A549 (cell line): Measurements from ENCODE around the gene PDZD4. TPM values are rescaled to one million over a fixed set of nuclear protein-coding genes. Genes with fewer than 3 reads are reported as not detected.

ENCODE experiments used
- ATAC-seq, 2 experiments: fragments of 200-7000 bp in 1 of 2; fragments of >200 bp in 1 of 2; cut with Nextera tagmentation in 1 of 2; cut with Tn5 transposase in 1 of 2; 3 replicates each; pipeline versions ENCODE4 v1.8.0 to v1.9.1; 2018 to 2020; ENCODE audit warnings: mild to moderate bottlenecking in 1 of 2, moderate library complexity in 1 of 2
- CTCF ChIA-PET: fragments of 300-600 bp; sonication (Branson Sonifier 250); formaldehyde crosslinking; extraction: SDS; loops from one replicate; lab custom pipeline; 2021; ENCODE audit warnings: antibody characterized with exemption, inconsistent platforms; lab: Yijun Ruan, JAX
- POLR2A ChIA-PET: fragments of 350-600 bp; formaldehyde crosslinking; extraction: SDS; loops from one replicate; lab custom pipeline; 2021; ENCODE audit warnings: antibody characterized with exemption, inconsistent platforms; lab: Yijun Ruan, JAX
- DNase-seq, 2 experiments: peaks; one replicate each; pipeline versions ENCODE4 v3.0.0 to v3.0.0-alpha.2; 2011 to 2016; ENCODE audit warnings: low read depth in 1 of 2, low spot score in 1 of 2
- FAIRE-seq: peaks from 2 replicates; lab custom pipeline; 2011; peaks lifted over from hg19 to GRCh38; lab: Jason Lieb, UNC
- H3K27ac ChIP-seq, 2 experiments: fragments of >200 bp; sonication (Bioruptor Twin); formaldehyde crosslinking; 3 replicates each; pipeline ENCODE4 v1.5.1; 2016 to 2017
- H3K4me1 ChIP-seq: fragments of >200 bp; sonication (Bioruptor Twin); formaldehyde crosslinking; 3 replicates; pipeline ENCODE4 v1.6.1; 2016
- H3K4me2 ChIP-seq: fragments of >200 bp; sonication (Bioruptor Twin); formaldehyde crosslinking; 3 replicates; pipeline ENCODE4 v1.6.1; 2016
- H3K4me3 ChIP-seq: fragments of >200 bp; sonication (Bioruptor Twin); formaldehyde crosslinking; 3 replicates; pipeline ENCODE4 v1.5.1; 2016
- H3K9me3 ChIP-seq: fragments of >200 bp; sonication (Bioruptor Twin); formaldehyde crosslinking; 3 replicates; pipeline ENCODE4 v1.6.1; 2016
- BHLHE40 ChIP-seq: IDR thresholded peaks from 2 replicates; pipeline ENCODE4 v1.6.1; 2012; ENCODE audit warnings: low read depth, low read length, inconsistent platforms
- CEBPB ChIP-seq, 2 experiments: fragments of >200 bp in 1 of 2; sonication (Bioruptor Twin) in 1 of 2; formaldehyde crosslinking in 1 of 2; IDR thresholded peaks; 2 replicates each; pipeline ENCODE4 v1.6.1; 2012 to 2016
- EHMT2 ChIP-seq: fragments of 200-600 bp; sonication (generic); IDR thresholded peaks from 2 replicates; pipeline ENCODE4 v1.6.1; 2016; ENCODE audit warnings: antibody characterized with exemption, low read depth, mild to moderate bottlenecking, moderate library complexity
- ESRRA ChIP-seq: fragments of 150-350 bp; IDR thresholded peaks from 2 replicates; pipeline ENCODE4 v1.6.1; 2014; ENCODE audit warnings: mild to moderate bottlenecking, low read length, borderline replicate concordance
- HEYL ChIP-seq: fragments of 250-450 bp; sonication (Bioruptor Pico); IDR thresholded peaks from 2 replicates; pipeline ENCODE4 v1.8.0; 2021; ENCODE audit warnings: mild to moderate bottlenecking, moderate library complexity
- HOXB5 ChIP-seq: fragments of 250-450 bp; sonication (Bioruptor Pico); IDR thresholded peaks from 2 replicates; pipeline ENCODE4 v1.5.0; 2020; ENCODE audit warnings: mild to moderate bottlenecking, moderate library complexity
- KDM1A ChIP-seq: fragments of 200-600 bp; sonication (generic); IDR thresholded peaks from 2 replicates; pipeline ENCODE4 v1.6.1; 2016; ENCODE audit warnings: low read depth, mild to moderate bottlenecking
- KDM5A ChIP-seq: fragments of 200-600 bp; sonication (generic); IDR thresholded peaks from 2 replicates; pipeline ENCODE4 v1.6.1; 2016; ENCODE audit warnings: antibody characterized with exemption, mild to moderate bottlenecking
- MAFK ChIP-seq: fragments of 450-650 bp; IDR thresholded peaks from 2 replicates; pipeline ENCODE4 v1.6.1; 2014; ENCODE audit not compliant: partially characterized antibody
- MAZ ChIP-seq: fragments of 150-350 bp; IDR thresholded peaks from 2 replicates; pipeline ENCODE4 v1.6.1; 2014; ENCODE audit warnings: antibody characterized with exemption, low read depth, low read length, borderline replicate concordance
- NFE2L2 ChIP-seq: fragments of 150-350 bp; conservative IDR thresholded peaks from 2 replicates; pipeline ENCODE4 v1.6.1; 2014; ENCODE audit warnings: low read length
- PHF8 ChIP-seq: fragments of 200-600 bp; sonication (generic); IDR thresholded peaks from 2 replicates; pipeline ENCODE4 v1.6.1; 2016; ENCODE audit warnings: low read depth, mild to moderate bottlenecking, antibody characterized with exemption, moderate library complexity, borderline replicate concordance
- RFX5 ChIP-seq: fragments of 450-650 bp; IDR thresholded peaks from 2 replicates; pipeline ENCODE4 v1.7.1; 2014; ENCODE audit warnings: antibody characterized with exemption, mild to moderate bottlenecking, moderate library complexity
- RNF2 ChIP-seq: fragments of 200-600 bp; sonication (generic); IDR thresholded peaks from 2 replicates; pipeline ENCODE4 v1.6.1; 2016; ENCODE audit warnings: low read depth, mild to moderate bottlenecking, antibody characterized with exemption, moderate library complexity, borderline replicate concordance
- SREBF2 ChIP-seq: fragments of 450-650 bp; IDR thresholded peaks from 2 replicates; pipeline ENCODE4 v1.6.1; 2014; ENCODE audit warnings: mild to moderate bottlenecking, moderate library complexity
- TFCP2L1 ChIP-seq: fragments of 250-450 bp; sonication (Bioruptor Pico); IDR thresholded peaks from 2 replicates; pipeline ENCODE4 v1.5.0; 2021; ENCODE audit warnings: mild to moderate bottlenecking
- ZC3H11A ChIP-seq: fragments of 450-650 bp; IDR thresholded peaks from 2 replicates; pipeline ENCODE4 v1.6.1; 2014; ENCODE audit warnings: antibody characterized with exemption, mild to moderate bottlenecking
- ZFP36 ChIP-seq: fragments of 450-650 bp; IDR thresholded peaks from 2 replicates; pipeline ENCODE4 v1.6.1; 2014; ENCODE audit warnings: borderline replicate concordance; ENCODE audit not compliant: partially characterized antibody
- WGBS: methylation state at CpG from one replicate; pipeline ENCODE4 v1.1.6; 2017; ENCODE audit errors: missing lambda C conversion rate; 5-methylcytosine and 5-hydroxymethylcytosine counted together
- polyA plus RNA-seq, 4 experiments: library from polyadenylated mRNA; depleted of rRNA in 3 of 4; stranded (reverse); fragments of >200 nt; fragmentation: RNase III in 1 of 4; extraction: RNeasy Plus Mini Kit Qiagen cat#74134 plus additional on column Dnase treatment in 1 of 4; gene quantifications; 2 replicates in 3 of 4; 3 replicates in 1 of 4; pipeline ENCODE4 v1.2.3, GENCODE V29; 2011 to 2017

Gene PDZD4
- polyA plus RNA-seq, 2 of the 4 experiments (the other 2 are of a cell fraction): 1.2 to 3.0 TPM

DNA sequence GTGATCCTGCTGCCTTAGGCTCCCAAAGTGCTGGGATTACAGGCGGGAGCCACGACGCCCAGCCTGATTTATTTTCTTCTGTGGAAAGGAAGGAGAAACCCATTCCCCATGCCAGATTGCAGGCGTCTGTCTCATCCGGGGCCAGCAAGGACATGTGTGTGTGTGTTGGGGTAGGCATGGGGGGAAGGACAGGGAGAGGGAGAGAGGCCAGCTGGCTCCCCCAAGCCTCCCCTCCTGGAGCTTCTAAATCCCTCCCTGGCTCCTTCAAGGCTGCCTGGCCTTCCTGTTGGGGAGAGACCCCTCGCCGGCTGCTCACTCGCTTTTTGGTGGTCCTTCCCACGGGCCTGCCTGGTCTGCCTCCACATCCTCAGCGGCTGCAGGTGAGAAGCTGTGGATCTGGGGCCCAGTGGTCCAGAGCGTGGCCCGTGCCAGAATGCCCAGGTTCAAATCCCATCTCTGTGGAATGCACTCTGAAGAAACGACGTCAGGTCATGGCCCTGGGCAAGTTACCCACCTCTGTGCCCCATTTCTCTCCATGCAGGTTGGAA, 67.6 kb downstream of the PDZD4 start (continued):
- TF ChIP-seq EHMT2 (no peak), SREBF2 (no peak), HEYL (CRISPR knock-in tag) (no peak), CEBPB (IDR thresholded peaks at IDR 0.05) (no peak), ZC3H11A (no peak), KDM5A (no peak), PHF8 (no peak)

- ChIA-PET POLR2A (no interaction called here), CTCF (interaction anchor here (1.6 to 4.9 kb wide), 3 partner anchors 18 to 190 kb away, joined by 5 to 46 read pairs (median 27); partner anchors contain the start of genes IDH3G, SRPK3 and SSR4)
- Histone ChIP-seq H3K4me1 (peaks cover 16% of the 10 kb centered on the region; the same call in 2 of the 3 replicates), H3K9me3 (no peaks in the 10 kb centered on the region), H3K27ac (no peak overlapping the region), H3K4me3 (no peak overlapping the region)
- DNase-seq (no peak), ATAC-seq (no peak), FAIRE-seq (no peak)
- WGBS: 65% methylated on average over 15 of the region's 15 CpGs
- TF ChIP-seq MAZ (no peak), RFX5 (no peak)
- TF ChIP-seq, all 56 proteins: peak for 0
- H3K4me2 ChIP-seq: no peak overlapping the region
Measured at GRCh38 chrX:153761863-153762262, 68.5 kb downstream of the PDZD4 start.

DNA sequence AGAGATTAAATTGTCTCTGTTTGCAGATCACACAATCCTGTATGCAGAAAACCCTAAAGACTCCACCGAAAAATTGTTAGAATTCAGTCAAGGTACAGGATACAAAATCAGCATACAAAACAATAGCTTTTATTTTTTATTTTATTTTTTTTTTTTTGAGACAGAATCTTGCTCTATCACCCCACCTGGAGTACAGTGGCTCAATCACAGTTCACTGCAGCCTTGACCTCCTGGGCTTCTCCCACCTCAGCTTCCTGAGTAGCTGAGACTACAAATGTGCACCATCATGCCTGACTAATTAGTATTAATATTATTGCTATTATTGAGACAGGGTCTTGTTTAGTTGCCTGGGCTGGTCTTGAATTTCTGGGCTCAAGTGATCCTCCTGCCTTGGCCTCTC, 75.2 kb downstream of the PDZD4 start:
- FAIRE-seq (no peak), ATAC-seq (no peak), DNase-seq (no peak)
- Histone ChIP-seq H3K9me3 (peaks cover 9% of the 10 kb centered on the region), H3K4me3 (no peak overlapping the region), H3K27ac (no peak overlapping the region), H3K4me1 (no peaks in the 10 kb centered on the region), H3K4me2 (no peak overlapping the region)
- CTCF ChIA-PET: interaction anchor here (1.5 to 2.8 kb wide), 2 partner anchors 8 to 145 kb away, joined by 4 to 17 read pairs; partner anchors contain the start of gene PLXNB3
- TF ChIP-seq ESRRA (no peak), HOXB5 (CRISPR knock-in tag) (no peak), TFCP2L1 (CRISPR knock-in tag) (no peak), NFE2L2 (no peak), RNF2 (no peak), BHLHE40 (no peak), KDM5A (no peak), MAFK (no peak), ZFP36 (no peak), KDM1A (no peak)
- 47% methylated on average over 1 of the region's 1 CpG for WGBS
- POLR2A ChIA-PET: no interaction called here

Other genes with a start within 250 kb of the PDZD4 start
- gene CCNQ, start 231.4 kb downstream of the PDZD4 start, polyA plus RNA-seq (2011; rRNA removed): 25.6 and 29.9 TPM in 2 replicates
- 32.0 to 36.0 TPM (median 32.6 TPM) in 3 replicates for gene CCNQ, start 231.4 kb downstream of the PDZD4 start, polyA plus RNA-seq (2017; fragmentation: RNase III; extraction: RNeasy Plus Mini Kit Qiagen cat#74134 plus additional on column Dnase treatment)
- 0.65 and 0.75 TPM in 2 replicates for gene DUSP9, start 183.3 kb downstream of the PDZD4 start, polyA plus RNA-seq (2011; rRNA removed)
- 1.3 to 1.6 TPM (median 1.3 TPM) in 3 replicates for gene DUSP9, start 183.3 kb downstream of the PDZD4 start, polyA plus RNA-seq (2017; fragmentation: RNase III; extraction: RNeasy Plus Mini Kit Qiagen cat#74134 plus additional on column Dnase treatment)
- 0.17 TPM in 2 replicates for gene PNCK, start 156.7 kb downstream of the PDZD4 start, polyA plus RNA-seq (2011; rRNA removed)
- 0.13 to 0.30 TPM (median 0.25 TPM) in 3 replicates for gene PNCK, start 156.7 kb downstream of the PDZD4 start, polyA plus RNA-seq (2017; fragmentation: RNase III; extraction: RNeasy Plus Mini Kit Qiagen cat#74134 plus additional on column Dnase treatment)
- 2.0 and 3.4 TPM in 2 replicates for gene SLC6A8, start 142.6 kb downstream of the PDZD4 start, polyA plus RNA-seq (2011; rRNA removed)
- 5.7 to 6.9 TPM (median 6.1 TPM) in 3 replicates for gene SLC6A8, start 142.6 kb downstream of the PDZD4 start, polyA plus RNA-seq (2017; fragmentation: RNase III; extraction: RNeasy Plus Mini Kit Qiagen cat#74134 plus additional on column Dnase treatment)
- gene BCAP31, start 106.2 kb downstream of the PDZD4 start, polyA plus RNA-seq (2011; rRNA removed): 217 and 257 TPM in 2 replicates
- gene BCAP31, start 106.2 kb downstream of the PDZD4 start, polyA plus RNA-seq (2017; fragmentation: RNase III; extraction: RNeasy Plus Mini Kit Qiagen cat#74134 plus additional on column Dnase treatment): 335 to 351 TPM (median 349 TPM) in 3 replicates
- 1.7 and 1.8 TPM in 2 replicates for gene ABCD1, start 105.7 kb downstream of the PDZD4 start, polyA plus RNA-seq (2011; rRNA removed)
- gene ABCD1, start 105.7 kb downstream of the PDZD4 start, polyA plus RNA-seq (2017; fragmentation: RNase III; extraction: RNeasy Plus Mini Kit Qiagen cat#74134 plus additional on column Dnase treatment): 3.3 to 5.1 TPM (median 3.8 TPM) in 3 replicates
- gene PLXNB3, start 66.3 kb downstream of the PDZD4 start, polyA plus RNA-seq (2011; rRNA removed): 1.1 and 1.2 TPM in 2 replicates
- 2.5 to 3.9 TPM (median 3.1 TPM) in 3 replicates for gene PLXNB3, start 66.3 kb downstream of the PDZD4 start, polyA plus RNA-seq (2017; fragmentation: RNase III; extraction: RNeasy Plus Mini Kit Qiagen cat#74134 plus additional on column Dnase treatment)
- not detected in 2 replicates for gene SRPK3, start 49.5 kb downstream of the PDZD4 start, polyA plus RNA-seq (2011; rRNA removed)
- gene SRPK3, start 49.5 kb downstream of the PDZD4 start, polyA plus RNA-seq (2017; fragmentation: RNase III; extraction: RNeasy Plus Mini Kit Qiagen cat#74134 plus additional on column Dnase treatment): 0.03 to 0.08 TPM (median 0.05 TPM) in 3 replicates
- gene IDH3G, start 36.2 kb downstream of the PDZD4 start, polyA plus RNA-seq (2011; rRNA removed): 45.6 and 50.7 TPM in 2 replicates
- 58.5 to 60.3 TPM (median 59.9 TPM) in 3 replicates for gene IDH3G, start 36.2 kb downstream of the PDZD4 start, polyA plus RNA-seq (2017; fragmentation: RNase III; extraction: RNeasy Plus Mini Kit Qiagen cat#74134 plus additional on column Dnase treatment)
- gene SSR4, start 35.9 kb downstream of the PDZD4 start, polyA plus RNA-seq (2011; rRNA removed): 212 and 293 TPM in 2 replicates
- gene SSR4, start 35.9 kb downstream of the PDZD4 start, polyA plus RNA-seq (2017; fragmentation: RNase III; extraction: RNeasy Plus Mini Kit Qiagen cat#74134 plus additional on column Dnase treatment): 347 to 354 TPM (median 352 TPM) in 3 replicates
- 1.9 and 3.1 TPM in 2 replicates for gene L1CAM, start 55.6 kb upstream of the PDZD4 start, polyA plus RNA-seq (2011; rRNA removed)
- gene L1CAM, start 55.6 kb upstream of the PDZD4 start, polyA plus RNA-seq (2017; fragmentation: RNase III; extraction: RNeasy Plus Mini Kit Qiagen cat#74134 plus additional on column Dnase treatment): 12.8 to 14.2 TPM (median 13.3 TPM) in 3 replicates
- gene AVPR2, start 74.1 kb upstream of the PDZD4 start, polyA plus RNA-seq (2011; rRNA removed): not detected in 2 replicates
- 0.05 TPM in 1 of 3 replicates, not detected in the others for gene AVPR2, start 74.1 kb upstream of the PDZD4 start, polyA plus RNA-seq (2017; fragmentation: RNase III; extraction: RNeasy Plus Mini Kit Qiagen cat#74134 plus additional on column Dnase treatment)
- 0.78 and 0.95 TPM in 2 replicates for gene ARHGAP4, start 95.7 kb upstream of the PDZD4 start, polyA plus RNA-seq (2011; rRNA removed)
- gene ARHGAP4, start 95.7 kb upstream of the PDZD4 start, polyA plus RNA-seq (2017; fragmentation: RNase III; extraction: RNeasy Plus Mini Kit Qiagen cat#74134 plus additional on column Dnase treatment): 0.98 to 2.3 TPM (median 1.1 TPM) in 3 replicates
- gene NAA10, start 104.5 kb upstream of the PDZD4 start, polyA plus RNA-seq (2011; rRNA removed): 63.5 and 88.8 TPM in 2 replicates
- gene NAA10, start 104.5 kb upstream of the PDZD4 start, polyA plus RNA-seq (2017; fragmentation: RNase III; extraction: RNeasy Plus Mini Kit Qiagen cat#74134 plus additional on column Dnase treatment): 230 to 251 TPM (median 237 TPM) in 3 replicates
- gene RENBP, start 114.1 kb upstream of the PDZD4 start, polyA plus RNA-seq (2011; rRNA removed): not detected in 2 replicates
- gene RENBP, start 114.1 kb upstream of the PDZD4 start, polyA plus RNA-seq (2017; fragmentation: RNase III; extraction: RNeasy Plus Mini Kit Qiagen cat#74134 plus additional on column Dnase treatment): not detected in 3 replicates
- gene HCFC1, start 141.3 kb upstream of the PDZD4 start, polyA plus RNA-seq (2011; rRNA removed): 4.4 and 11.9 TPM in 2 replicates
- 31.0 to 33.3 TPM (median 32.9 TPM) in 3 replicates for gene HCFC1, start 141.3 kb upstream of the PDZD4 start, polyA plus RNA-seq (2017; fragmentation: RNase III; extraction: RNeasy Plus Mini Kit Qiagen cat#74134 plus additional on column Dnase treatment)
- gene TMEM187, start 142.2 kb upstream of the PDZD4 start, polyA plus RNA-seq (2011; rRNA removed): 10.6 and 13.2 TPM in 2 replicates
- gene TMEM187, start 142.2 kb upstream of the PDZD4 start, polyA plus RNA-seq (2017; fragmentation: RNase III; extraction: RNeasy Plus Mini Kit Qiagen cat#74134 plus additional on column Dnase treatment): 7.0 to 8.8 TPM (median 7.8 TPM) in 3 replicates
- 73.1 and 73.6 TPM in 2 replicates for gene IRAK1, start 189.4 kb upstream of the PDZD4 start, polyA plus RNA-seq (2011; rRNA removed)
- gene IRAK1, start 189.4 kb upstream of the PDZD4 start, polyA plus RNA-seq (2017; fragmentation: RNase III; extraction: RNeasy Plus Mini Kit Qiagen cat#74134 plus additional on column Dnase treatment): 177 to 191 TPM (median 179 TPM) in 3 replicates